HepG2 (cell line): Measurements from ENCODE around the gene TMEM53. TPM values are rescaled to one million over a fixed set of nuclear protein-coding genes. Genes with fewer than 3 reads are reported as not detected.

Source experiments
- ATAD3A ChIP-seq: sonication (generic); formaldehyde crosslinking; IDR thresholded peaks from 2 replicates; pipeline ENCODE4 v1.4.0; 2020; ENCODE audit warnings: missing genetic modification reagents
- CREM ChIP-seq, 2 experiments: sonication (generic) in 1 of 2; formaldehyde crosslinking in 1 of 2; IDR thresholded peaks; 2 replicates each; pipeline versions ENCODE4 v1.4.0 to v1.6.1; 2016 to 2020; ENCODE audit warnings: antibody characterized with exemption in 1 of 2, mild to moderate bottlenecking in 1 of 2, missing genetic modification reagents in 1 of 2
- E2F1 ChIP-seq: sonication (generic); formaldehyde crosslinking; IDR thresholded peaks from 2 replicates; pipeline ENCODE4 v1.5.0; 2020; ENCODE audit warnings: missing genetic modification reagents
- ETV6 ChIP-seq: sonication (generic); formaldehyde crosslinking; conservative IDR thresholded peaks from 2 replicates; pipeline ENCODE4 v1.4.0; 2020; ENCODE audit warnings: missing genetic modification reagents
- GTF2F1 ChIP-seq: fragments of 150-350 bp; IDR thresholded peaks from 2 replicates; pipeline ENCODE4 v1.6.1; 2014; ENCODE audit warnings: low read length
- HDAC2 ChIP-seq: sonication (generic); formaldehyde crosslinking; IDR thresholded peaks from 2 replicates; pipeline ENCODE4 v1.4.0; 2020; ENCODE audit warnings: missing genetic modification reagents
- HNRNPH1 ChIP-seq: fragments of 200-400 bp; formaldehyde crosslinking; optimal IDR thresholded peaks from 2 replicates; pipeline ENCODE3; 2017; ENCODE audit warnings: mild to moderate bottlenecking, low read depth, low read length
- KAT2B ChIP-seq: fragments of 150-350 bp; IDR thresholded peaks from 2 replicates; pipeline ENCODE4 v1.6.1; 2014; ENCODE audit warnings: low read depth, low read length, borderline replicate concordance
- LCORL ChIP-seq, 2 experiments: fragments of 450-650 bp in 1 of 2; sonication (generic) in 1 of 2; formaldehyde crosslinking in 1 of 2; IDR thresholded peaks; 2 replicates each; pipeline versions ENCODE4 v1.5.0 to v1.6.1; 2017 to 2020; ENCODE audit warnings: antibody characterized with exemption in 1 of 2, missing genetic modification reagents in 1 of 2
- NKX3-1 ChIP-seq: sonication (generic); formaldehyde crosslinking; IDR thresholded peaks from 2 replicates; pipeline ENCODE4 v1.5.0; 2020; ENCODE audit warnings: missing genetic modification reagents
- NR2C2 ChIP-seq: sonication (generic); formaldehyde crosslinking; IDR thresholded peaks from 2 replicates; pipeline ENCODE4 v1.4.0; 2020; ENCODE audit warnings: missing genetic modification reagents, mild to moderate bottlenecking, moderate library complexity, borderline replicate concordance
- PRPF4 ChIP-seq: fragments of 200-400 bp; formaldehyde crosslinking; IDR thresholded peaks from 2 replicates; pipeline ENCODE4 v1.6.1; 2016; ENCODE audit warnings: low read length, low read depth; ENCODE audit not compliant: poor library complexity, severe bottlenecking
- RELA ChIP-seq: sonication (generic); formaldehyde crosslinking; IDR thresholded peaks from 2 replicates; pipeline ENCODE4 v1.4.0; 2020; ENCODE audit warnings: missing genetic modification reagents
- SAFB2 ChIP-seq: sonication (generic); formaldehyde crosslinking; IDR thresholded peaks from 2 replicates; pipeline ENCODE4 v1.5.1; 2020; ENCODE audit warnings: missing genetic modification reagents, low read depth, mild to moderate bottlenecking, borderline replicate concordance
- SP2 ChIP-seq: sonication (generic); formaldehyde crosslinking; IDR thresholded peaks from 2 replicates; pipeline ENCODE4 v1.5.1; 2020; ENCODE audit warnings: mild to moderate bottlenecking, missing genetic modification reagents
- TOE1 ChIP-seq: sonication (generic); formaldehyde crosslinking; IDR thresholded peaks from 2 replicates; pipeline ENCODE4 v1.4.0; 2020; ENCODE audit warnings: mild to moderate bottlenecking, missing genetic modification reagents
- ZFAT ChIP-seq: sonication (generic); formaldehyde crosslinking; conservative IDR thresholded peaks from 2 replicates; pipeline ENCODE4 v1.8.1; 2023; ENCODE audit warnings: missing genetic modification reagents, inconsistent platforms
- ZFP1 ChIP-seq: IDR thresholded peaks from 2 replicates; pipeline ENCODE4 v1.6.1; 2016
- ZFP36 ChIP-seq: fragments of 150-350 bp; IDR thresholded peaks from 2 replicates; pipeline ENCODE4 v1.6.1; 2018; ENCODE audit warnings: borderline replicate concordance, low read length, low read depth; ENCODE audit not compliant: partially characterized antibody
- ZNF136 ChIP-seq: sonication (generic); formaldehyde crosslinking; IDR thresholded peaks from 2 replicates; pipeline ENCODE4 v1.8.1; 2022; ENCODE audit warnings: low read depth, mild to moderate bottlenecking, moderate library complexity, missing genetic modification reagents
- ZNF138 ChIP-seq: sonication (generic); formaldehyde crosslinking; IDR thresholded peaks from 2 replicates; pipeline ENCODE4 v1.5.0; 2020; ENCODE audit warnings: mild to moderate bottlenecking, low read depth, missing genetic modification reagents
- ZNF275 ChIP-seq: sonication (generic); formaldehyde crosslinking; IDR thresholded peaks from 2 replicates; pipeline ENCODE4 v1.8.0; 2022; ENCODE audit warnings: missing genetic modification reagents, mild to moderate bottlenecking, inconsistent platforms, borderline replicate concordance
- ZNF280D ChIP-seq: sonication (generic); formaldehyde crosslinking; IDR thresholded peaks from 2 replicates; pipeline ENCODE4 v1.5.1; 2020; ENCODE audit warnings: mild to moderate bottlenecking, missing genetic modification reagents
- ZNF557 ChIP-seq: sonication (generic); formaldehyde crosslinking; IDR thresholded peaks from 2 replicates; pipeline ENCODE4 v1.4.0; 2020; ENCODE audit warnings: missing genetic modification reagents
- ZNF572 ChIP-seq: sonication (generic); formaldehyde crosslinking; IDR thresholded peaks from 2 replicates; pipeline ENCODE4 v1.5.1; 2020; ENCODE audit warnings: mild to moderate bottlenecking, missing genetic modification reagents
- polyA plus RNA-seq, 8 experiments: library from polyadenylated mRNA; depleted of rRNA in 3 of 8; stranded (reverse) in 7 of 8; unstranded in 1 of 8; fragments of >200 nt; fragmentation: Illumina TruSeq in 4 of 8; extraction: Trizol in 4 of 8; gene quantifications; 2 replicates each; pipeline versions ENCODE4 v1.2.1 to v1.2.3, GENCODE V29; 2011 to 2016; ENCODE audit warnings: low read depth in 4 of 8, missing spikeins in 1 of 8, mixed read lengths in 1 of 8; ENCODE audit not compliant: insufficient read depth in 1 of 8
- total RNA-seq, 5 experiments: library from RNA; depleted of rRNA; stranded (reverse); fragments of >200 nt; fragmentation: Illumina TruSeq; extraction: Trizol; gene quantifications; 2 replicates each; pipeline ENCODE4 v1.2.3, GENCODE V29; 2016; ENCODE audit warnings: low read depth in 1 of 5

TMEM53 gene
- total and polyA plus RNA-seq, 2 of the 13 experiments (the other 11 are each of a cell fraction or from before 2014, with no cell fraction given) = 12.6 to 20.2 TPM

- TF ChIP-seq ETV6 (CRISPR knock-in tag) = peak; percentile 82
- peak; percentile 98; the same call in 1 of the 2 replicates for TF ChIP-seq TOE1
- no peak for TF ChIP-seq RELA
- 0 out of 2 replicates have a peak, but pooled peaks have one; percentile 43 for TF ChIP-seq ZNF138
- peak; percentile 28; the same call in 1 of the 2 replicates for TF ChIP-seq HDAC2
- TF ChIP-seq GTF2F1 = peak; percentile 100
- TF ChIP-seq ZNF136 = no peak
- peak; percentile 21 for TF ChIP-seq ZFP36
- no peak for TF ChIP-seq SP2 (CRISPR knock-in tag)
- TF ChIP-seq LCORL (IDR thresholded peaks at IDR 0.05) = no peak
- TF ChIP-seq LCORL (CRISPR knock-in tag; IDR thresholded peaks at IDR 0.05) = no peak
- TF ChIP-seq NKX3-1 (CRISPR knock-in tag) = peak; percentile 46; the same call in 1 of the 2 replicates
- TF ChIP-seq ZNF275 (CRISPR knock-in tag) = no peak; the same call in 1 of the 2 replicates
- TF ChIP-seq ZFAT (CRISPR knock-in tag) = 0 out of 2 replicates have a peak, but pooled peaks have one; percentile 13
- no peak for TF ChIP-seq ATAD3A (CRISPR knock-in tag)
- peak; percentile 82 for TF ChIP-seq ZNF280D (CRISPR knock-in tag)
- peak; percentile 36; the same call in 1 of the 2 replicates for TF ChIP-seq E2F1 (CRISPR knock-in tag)
- TF ChIP-seq ZNF557 (CRISPR knock-in tag) = no peak
- TF ChIP-seq CREM (IDR thresholded peaks at IDR 0.05) = peak; percentile 82
- TF ChIP-seq CREM (CRISPR knock-in tag; IDR thresholded peaks at IDR 0.05) = no peak
- TF ChIP-seq NR2C2 (CRISPR knock-in tag) = peak; percentile 31; the same call in 1 of the 2 replicates
- TF ChIP-seq PRPF4 = no peak
- peak; percentile 99 for TF ChIP-seq HNRNPH1
- peak; percentile 92 for TF ChIP-seq ZFP1 (CRISPR knock-in tag)
- no peak for TF ChIP-seq ZNF572 (CRISPR knock-in tag)
- TF ChIP-seq KAT2B = no peak
- TF ChIP-seq SAFB2 (CRISPR knock-in tag) = peak; percentile 59; the same call in 1 of the 2 replicates
Measured at GRCh38 chr1:44721485-44722361, 47.4 kb upstream of the TMEM53 start (continued).
